Stomach (tissue), 9 donors: ENCODE results near the gene PRDM5. TPM values are rescaled to one million over a fixed set of nuclear protein-coding genes. Genes with fewer than 3 reads are reported as not detected.

Experiments used
- DNase-seq, 2 donors: peaks; one replicate each; pipeline versions ENCODE4 v3.0.0 to v3.0.0-alpha.2; 2013 to 2019
- H3K27ac ChIP-seq, 5 donors: fragments of 200-600 bp in 4 of 5; sonication (generic) in 4 of 5; one replicate each; pipeline ENCODE4 v1.5.1; 2013 to 2019; ENCODE audit warnings: mild to moderate bottlenecking in 1 of 5, moderate library complexity in 1 of 5
- H3K27me3 ChIP-seq, 3 donors: fragments of 200-600 bp; sonication (generic); one replicate each; pipeline ENCODE4 v1.5.1; 2017 to 2019; ENCODE audit warnings: mixed run types in 1 of 3
- H3K36me3 ChIP-seq, 4 donors: fragments of 200-600 bp; sonication (generic); 1 replicate in 3 of 4; 2 replicates in 1 of 4; pipeline ENCODE4 v1.5.1; 2016 to 2019
- H3K4me1 ChIP-seq, 4 donors: fragments of 200-600 bp; sonication (generic); one replicate each; pipeline ENCODE4 v1.5.1; 2016 to 2019
- H3K4me3 ChIP-seq, 4 donors: fragments of 200-600 bp; sonication (generic) in 3 of 4; one replicate each; pipeline ENCODE4 v1.5.1; 2016 to 2019; ENCODE audit warnings: mild to moderate bottlenecking in 1 of 4
- H3K9me3 ChIP-seq, 4 donors: fragments of 200-600 bp; sonication (generic); one replicate each; pipeline ENCODE4 v1.5.1; 2016 to 2019
- CTCF ChIP-seq, 7 experiments: fragments of 450-650 bp in 4 of 7; fragments of 200-600 bp in 3 of 7; sonication (generic) in 3 of 7; IDR thresholded peaks; one replicate each; pipeline ENCODE4 v1.5.1; 2016 to 2019; ENCODE audit warnings: antibody characterized with exemption in 7 of 7, control low read depth in 2 of 7, mild to moderate bottlenecking in 1 of 7
- EP300 ChIP-seq: sonication (generic); formaldehyde crosslinking; IDR thresholded peaks from one replicate; pipeline ENCODE4 v1.6.1; 2017; ENCODE audit warnings: antibody characterized with exemption
- POLR2A ChIP-seq, 4 donors: fragments of 450-650 bp; IDR thresholded peaks; one replicate each; pipeline ENCODE4 v1.6.1; 2016; ENCODE audit warnings: antibody characterized with exemption in 4 of 4, control low read depth in 2 of 4, mild to moderate bottlenecking in 1 of 4, moderate library complexity in 1 of 4
- POLR2AphosphoS5 ChIP-seq, 3 donors: sonication (generic); formaldehyde crosslinking; IDR thresholded peaks; one replicate each; pipeline ENCODE4 v1.6.1; 2016; ENCODE audit warnings: antibody characterized with exemption in 3 of 3
- WGBS, 5 donors: extraction: QIAGEN DNeasy Blood & Tissue Kit in 3 of 5; methylation state at CpG; one replicate each; pipeline versions ENCODE4 v1.1.5 to v1.1.7; 2013 to 2018; 5-methylcytosine and 5-hydroxymethylcytosine counted together
- intact Hi-C: fragments of 100-400 bp; cut with DNase I; formaldehyde crosslinking; loops from one replicate; pipeline ENCODE4 v1.15.1; 2023; ENCODE audit warnings: low total_unique reads
- polyA plus RNA-seq, 3 donors: library from polyadenylated mRNA; stranded (reverse); fragments of 200-250 nt; gene quantifications; one replicate each; pipeline ENCODE4 v1.2.3, GENCODE V29; 2013
- total RNA-seq, 5 donors: library from RNA; depleted of rRNA; stranded (reverse); fragments of >200 nt; gene quantifications; one replicate each; pipeline versions ENCODE4 v1.1.0 to v1.2.3, GENCODE V29; 2014 to 2016
- donor health status: healthy with polysubstance abuse.
- donor health status: Bipolar disorder and iron deficiency.
- donor health status: healthy.

The PRDM5 gene
- total and polyA plus RNA-seq, 8 donors = 1.5 to 64.7 (median 10.7) TPM

- WGBS, 5 donors = 93 to 97% (median 94%) methylated on average over 2 of the region's 2 CpGs
- TF ChIP-seq POLR2A (IDR thresholded peaks at IDR 0.05) = no peak
- no peak for TF ChIP-seq POLR2AphosphoS5 (IDR thresholded peaks at IDR 0.05)
- TF ChIP-seq EP300 = no peak
- no peak for TF ChIP-seq CTCF (IDR thresholded peaks at IDR 0.05)
These were observed 7.2 kb downstream of the PRDM5 start for GRCh38 chr4:120915336-120915735.

GRCh38 chr4:120903419-120903818 is 19.1 kb downstream of the PRDM5 start:
- 87 to 100% (median 94%) methylated on average over 2 of the region's 2 CpGs for WGBS, 5 donors
- Histone ChIP-seq H3K36me3 (peaks cover 0 to 11% (median 5%) of the 10 kb centered on the region in 4 donors), H3K27ac (no peak overlapping the region), H3K9me3 (no peaks in the 10 kb centered on the region), H3K27me3 (no peaks in the 10 kb centered on the region), H3K4me1 (no peaks in the 10 kb centered on the region), H3K4me3 (no peak overlapping the region)
- DNase-seq = no peak
- intact Hi-C loops = no loop called here
- TF ChIP-seq POLR2AphosphoS5 (IDR thresholded peaks at IDR 0.05) (no peak), CTCF (IDR thresholded peaks at IDR 0.05) (no peak), POLR2A (IDR thresholded peaks at IDR 0.05) (no peak), EP300 (no peak)

More at GRCh38 chr4:120915336-120915735, 7.2 kb downstream of the PRDM5 start:
- Histone ChIP-seq H3K27ac (no peak overlapping the region), H3K36me3 (no peaks in the 10 kb centered on the region), H3K4me1 (peaks cover 0 to 26% (median 17%) of the 10 kb centered on the region in 4 donors), H3K9me3 (no peaks in the 10 kb centered on the region), H3K4me3 (no peak overlapping the region), H3K27me3 (no peaks in the 10 kb centered on the region)
- intact Hi-C loops = no loop called here
- DNase-seq = no peak

GRCh38 chr4:120902925-120903324 is 19.6 kb downstream of the PRDM5 start:
- no peak for DNase-seq
- H3K4me3 ChIP-seq = no peak overlapping the region
- H3K4me1 ChIP-seq = no peaks in the 10 kb centered on the region
- no peaks in the 10 kb centered on the region for H3K9me3 ChIP-seq
- no peaks in the 10 kb centered on the region for H3K27me3 ChIP-seq
- H3K27ac ChIP-seq = no peak overlapping the region
- intact Hi-C loops = no loop called here
- TF ChIP-seq POLR2A (IDR thresholded peaks at IDR 0.05) (no peak), POLR2AphosphoS5 (IDR thresholded peaks at IDR 0.05) (no peak), EP300 (no peak), CTCF (IDR thresholded peaks at IDR 0.05) (no peak)
- peaks cover 0 to 11% (median 5%) of the 10 kb centered on the region in 4 donors for H3K36me3 ChIP-seq

- no peak for TF ChIP-seq POLR2A (IDR thresholded peaks at IDR 0.05)
- no peak for TF ChIP-seq CTCF (IDR thresholded peaks at IDR 0.05)
- no peak for TF ChIP-seq POLR2AphosphoS5 (IDR thresholded peaks at IDR 0.05)
- TF ChIP-seq EP300 = no peak
- no peaks in the 10 kb centered on the region for H3K27me3 ChIP-seq
- no peaks in the 10 kb centered on the region for H3K9me3 ChIP-seq
- no peaks in the 10 kb centered on the region for H3K4me1 ChIP-seq
- intact Hi-C loops = no loop called here
- no peak for DNase-seq
- WGBS, 5 donors = 62 to 79% (median 75%) methylated on average over 1 of the region's 1 CpG
- no peak overlapping the region for H3K27ac ChIP-seq
- H3K36me3 ChIP-seq = peaks cover 0 to 11% (median 5%) of the 10 kb centered on the region in 4 donors
- no peak overlapping the region for H3K4me3 ChIP-seq
These were observed 20.8 kb downstream of the PRDM5 start for GRCh38 chr4:120901731-120902130.
